ENCODE results near the gene ALDH3B1.

The ALDH3B1 gene

GRCh38 chr11:68006606-68007166 is 3.4 kb upstream of the ALDH3B1 start:
- no peak overlapping the region for H3K4me3 ChIP-seq (replicated peaks; ENCODE audit: low read depth, low read length)
- no peaks in the 10 kb centered on the region; the same call in 1 of the 2 replicates for H3K36me3 ChIP-seq (ENCODE audit: control insufficient read depth, insufficient read depth, low read length)
- DNase-seq (ENCODE audit: extremely low read depth, insufficient read length), result no peak
- TF ChIP-seq, protein P1, sequence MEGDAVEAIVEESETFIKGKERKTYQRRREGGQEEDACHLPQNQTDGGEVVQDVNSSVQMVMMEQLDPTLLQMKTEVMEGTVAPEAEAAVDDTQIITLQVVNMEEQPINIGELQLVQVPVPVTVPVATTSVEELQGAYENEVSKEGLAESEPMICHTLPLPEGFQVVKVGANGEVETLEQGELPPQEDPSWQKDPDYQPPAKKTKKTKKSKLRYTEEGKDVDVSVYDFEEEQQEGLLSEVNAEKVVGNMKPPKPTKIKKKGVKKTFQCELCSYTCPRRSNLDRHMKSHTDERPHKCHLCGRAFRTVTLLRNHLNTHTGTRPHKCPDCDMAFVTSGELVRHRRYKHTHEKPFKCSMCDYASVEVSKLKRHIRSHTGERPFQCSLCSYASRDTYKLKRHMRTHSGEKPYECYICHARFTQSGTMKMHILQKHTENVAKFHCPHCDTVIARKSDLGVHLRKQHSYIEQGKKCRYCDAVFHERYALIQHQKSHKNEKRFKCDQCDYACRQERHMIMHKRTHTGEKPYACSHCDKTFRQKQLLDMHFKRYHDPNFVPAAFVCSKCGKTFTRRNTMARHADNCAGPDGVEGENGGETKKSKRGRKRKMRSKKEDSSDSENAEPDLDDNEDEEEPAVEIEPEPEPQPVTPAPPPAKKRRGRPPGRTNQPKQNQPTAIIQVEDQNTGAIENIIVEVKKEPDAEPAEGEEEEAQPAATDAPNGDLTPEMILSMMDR (IDR thresholded peaks at IDR 0.05; ENCODE audit: insufficient read depth, low read length, poor library complexity, severe bottlenecking), result no peak
- H3K27me3 ChIP-seq (replicated peaks; ENCODE audit: control insufficient read depth, insufficient read depth, low read length), result no peaks in the 10 kb centered on the region

DNA sequence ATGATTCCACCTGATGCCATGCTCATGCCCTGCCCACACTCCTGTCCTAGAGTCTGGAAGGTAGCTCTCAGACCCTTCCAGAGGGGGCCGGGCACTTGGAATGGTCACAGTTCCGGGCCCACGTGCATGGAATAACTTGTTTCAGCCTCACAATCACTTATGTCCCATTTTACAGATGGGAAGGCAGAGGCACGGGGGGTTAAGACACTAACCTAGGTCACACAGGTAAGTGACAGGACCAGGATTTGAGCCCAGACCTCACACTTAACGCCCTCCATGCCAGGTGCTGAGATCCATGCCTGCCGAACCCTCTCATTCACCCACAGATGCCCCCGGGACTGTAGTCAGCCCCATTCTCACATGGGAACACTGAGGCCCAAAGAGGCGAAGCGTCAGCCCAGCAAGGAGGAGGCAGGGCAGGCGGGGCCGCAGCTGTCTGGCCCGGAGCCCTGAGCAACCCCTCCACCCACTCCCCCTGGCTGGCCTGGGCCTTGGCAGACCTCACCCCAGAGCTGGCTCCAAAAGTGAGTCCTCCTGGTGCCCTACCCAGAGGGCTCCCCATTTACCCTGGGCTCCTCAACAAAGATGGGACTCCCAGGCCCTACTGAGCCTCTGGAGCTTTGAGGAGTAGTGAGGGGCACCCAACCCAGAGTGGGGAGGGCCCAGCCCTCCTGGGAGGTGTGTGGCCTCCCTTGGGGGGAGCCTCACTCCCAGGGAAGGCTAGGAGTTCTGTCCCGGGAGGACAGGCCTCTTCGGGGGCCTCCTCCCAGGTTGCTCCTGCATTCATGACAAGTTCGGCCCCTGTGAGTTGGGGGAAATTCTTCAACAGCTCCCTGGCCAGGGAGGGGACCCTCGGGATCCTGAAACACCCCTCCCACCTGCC is 2.4 kb upstream of the ALDH3B1 start:
- no peak for DNase-seq (ENCODE audit: extremely low read depth, insufficient read length)
- Histone ChIP-seq H3K27me3 (replicated peaks; ENCODE audit: control insufficient read depth, insufficient read depth, low read length) (no peaks in the 10 kb centered on the region), H3K36me3 (ENCODE audit: control insufficient read depth, insufficient read depth, low read length) (no peaks in the 10 kb centered on the region), H3K4me3 (replicated peaks; ENCODE audit: low read depth, low read length) (no peak overlapping the region)
- TF ChIP-seq, protein P1 (IDR thresholded peaks at IDR 0.05; ENCODE audit: insufficient read depth, low read length, poor library complexity, severe bottlenecking), result no peak

DNA sequence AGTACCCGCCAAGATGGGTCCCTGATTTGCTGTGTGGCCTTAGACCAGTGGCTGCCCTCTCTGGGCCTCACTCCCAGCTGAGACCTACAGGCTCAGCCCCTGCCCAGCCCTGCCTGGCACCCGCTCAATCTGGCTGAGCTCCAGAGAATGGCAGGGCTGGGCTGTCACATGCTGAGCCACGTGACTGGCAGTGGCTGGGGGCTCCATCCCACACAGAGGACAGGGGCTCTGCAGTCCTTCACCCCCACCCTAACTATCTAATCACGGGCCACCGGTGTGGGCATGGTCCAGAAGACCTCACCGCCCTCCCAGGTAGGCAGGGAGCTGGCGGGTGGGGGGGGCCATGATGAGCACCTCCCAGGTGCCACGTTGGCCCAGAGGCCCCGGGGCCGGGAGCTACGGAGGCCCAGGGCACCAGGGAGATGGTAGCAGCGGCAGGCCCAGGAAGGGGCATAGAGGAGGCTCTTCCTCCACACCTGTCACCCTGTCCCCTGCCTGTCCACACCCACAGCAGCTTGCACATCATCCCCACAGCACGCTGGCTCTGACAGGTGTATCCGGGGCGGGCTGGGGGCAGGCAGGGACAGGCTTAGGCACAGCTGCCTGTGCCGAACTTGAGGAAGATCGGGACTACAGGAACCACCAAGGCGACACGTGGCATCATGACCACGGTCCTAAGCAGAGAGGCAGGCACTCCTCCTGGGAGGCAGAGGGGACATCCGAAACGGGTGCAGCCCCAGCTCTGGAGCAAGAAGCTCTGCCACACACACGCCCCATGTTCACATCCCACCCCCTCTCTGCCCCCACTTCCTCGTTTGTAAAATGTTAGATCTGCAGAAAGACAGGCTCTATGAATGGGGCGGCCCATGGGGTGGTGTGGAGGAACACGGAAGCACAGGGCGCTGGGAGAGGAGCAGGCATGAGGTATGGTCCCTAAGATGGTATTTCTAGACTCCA is 1.5 kb upstream of the ALDH3B1 start:
- Histone ChIP-seq H3K4me3 (replicated peaks; ENCODE audit: low read depth, low read length) (no peak overlapping the region), H3K27me3 (replicated peaks; ENCODE audit: control insufficient read depth, insufficient read depth, low read length) (no peaks in the 10 kb centered on the region), H3K36me3 (ENCODE audit: control insufficient read depth, insufficient read depth, low read length) (no peaks in the 10 kb centered on the region)
- DNase-seq (ENCODE audit: extremely low read depth, insufficient read length), result peak; percentile 49
- TF ChIP-seq, protein P1 (IDR thresholded peaks at IDR 0.05; ENCODE audit: insufficient read depth, low read length, poor library complexity, severe bottlenecking), result no peak

- no peak for DNase-seq (ENCODE audit: extremely low read depth, insufficient read length)
Measured at GRCh38 chr11:68009391-68010089, 587 bp upstream of the ALDH3B1 start.

More at GRCh38 chr11:68009391-68010089, 587 bp upstream of the ALDH3B1 start:
- H3K4me3 ChIP-seq (replicated peaks; ENCODE audit: low read depth, low read length), result no peak overlapping the region
- no peaks in the 10 kb centered on the region for H3K27me3 ChIP-seq (replicated peaks; ENCODE audit: control insufficient read depth, insufficient read depth, low read length)
- TF ChIP-seq, protein P1 (IDR thresholded peaks at IDR 0.05; ENCODE audit: insufficient read depth, low read length, poor library complexity, severe bottlenecking), result peak; percentile 51
- no peaks in the 10 kb centered on the region for H3K36me3 ChIP-seq (ENCODE audit: control insufficient read depth, insufficient read depth, low read length)
